ENCODE measurements around the gene SEL1L3. TPM values are rescaled to one million over a fixed set of nuclear protein-coding genes. Genes with fewer than 3 reads are reported as not detected.
"Not testable (repeated sequence)": the region's sequence is repeated elsewhere in the genome, so short reads cannot be mapped to it uniquely, and the experiment has no call there.

SEL1L3 gene
- 22.6 TPM for total RNA-seq

DNA sequence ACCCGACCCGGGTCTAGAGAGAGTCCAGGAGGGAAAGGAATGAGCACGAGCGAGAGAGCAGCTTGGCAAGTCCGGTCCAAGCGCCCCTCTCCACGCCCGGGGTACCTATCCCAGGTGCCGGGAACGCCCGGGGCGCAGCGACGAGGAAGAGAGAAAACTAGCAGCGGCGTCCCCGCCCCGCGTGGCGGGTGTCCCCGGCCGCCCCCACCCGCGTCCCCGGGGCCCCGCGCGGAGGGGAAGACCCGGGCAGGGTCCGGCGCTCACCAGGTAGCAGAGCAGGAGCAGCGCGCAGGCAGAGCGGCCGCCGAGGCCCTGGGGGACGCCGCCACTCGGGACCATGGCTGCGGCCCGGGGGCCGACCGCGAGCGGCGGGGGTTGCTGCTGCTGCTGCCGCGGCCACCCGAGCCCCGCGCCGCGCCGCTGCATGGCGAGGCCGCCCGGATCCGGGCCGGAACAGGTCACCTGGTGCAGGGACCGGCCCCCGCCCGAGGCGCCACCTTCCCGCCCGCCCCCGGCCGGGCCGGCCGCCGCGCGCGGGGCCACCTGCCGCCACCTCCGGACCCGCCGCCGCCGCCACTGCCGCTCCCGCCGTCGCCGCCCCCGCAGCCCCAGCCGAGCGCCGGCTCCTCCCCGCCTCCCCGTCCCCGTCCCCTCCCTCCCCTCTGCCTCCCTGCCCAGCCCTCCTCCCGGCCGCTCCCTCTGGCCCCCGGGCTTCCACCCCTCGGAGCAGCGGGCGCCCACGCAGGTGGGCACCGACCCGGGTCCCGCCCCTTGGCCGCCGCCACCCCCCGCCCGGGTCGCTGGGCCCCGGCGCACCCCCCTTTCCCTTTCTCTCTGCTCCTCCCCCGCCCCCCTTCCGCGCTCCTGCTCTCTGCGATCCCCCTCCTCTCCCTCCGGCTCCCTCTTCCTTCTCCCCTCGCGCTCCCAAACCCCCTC is at the start of gene SEL1L3:
TSS of gene SEL1L3 (minus strand) at position 578 of the 936 bp plus-strand sequence. CDS start at position 426, 152 bp downstream.
- peak; percentile 61 for DNase-seq

DNA sequence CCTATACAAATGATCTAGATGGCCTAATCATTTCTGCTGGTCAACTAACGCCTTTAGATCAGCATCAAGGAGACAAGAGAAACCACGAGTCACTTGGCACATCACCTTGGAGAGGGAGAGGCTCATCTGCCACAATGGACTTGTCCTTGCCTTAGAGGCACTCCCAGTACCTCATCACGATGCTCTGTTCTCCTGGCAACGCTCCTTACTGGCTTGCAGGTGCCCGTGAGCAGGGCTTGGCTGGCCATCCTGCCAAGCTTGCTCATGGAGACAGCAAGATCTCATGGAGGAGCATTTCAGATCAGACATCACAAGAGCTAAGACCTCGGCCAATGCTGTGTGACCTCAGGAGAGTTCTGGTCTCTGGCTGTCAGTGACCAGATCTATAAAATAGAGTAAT is 48.6 kb upstream of the SEL1L3 start:
- no peak for DNase-seq

DNA sequence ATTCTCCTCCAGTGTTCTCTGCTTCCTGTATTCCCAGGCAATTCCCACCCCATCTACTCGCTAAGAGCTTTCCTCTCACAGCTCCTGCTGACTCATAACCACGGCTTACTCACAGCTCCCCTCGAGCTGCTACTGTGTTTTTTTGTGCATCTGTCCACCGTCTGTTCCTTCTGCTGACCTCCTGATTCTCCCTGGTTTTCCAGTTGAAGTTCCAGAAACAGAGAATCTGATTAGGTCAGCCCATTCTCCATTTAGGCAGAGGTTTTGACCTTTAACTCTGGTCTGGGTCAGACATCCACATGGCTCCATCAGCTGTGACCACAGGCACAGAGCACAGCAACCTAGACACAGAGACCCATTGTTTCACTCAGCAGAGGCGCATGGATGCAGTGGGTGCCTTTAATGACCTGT is 45.7 kb upstream of the SEL1L3 start:
- no peak for DNase-seq

DNA sequence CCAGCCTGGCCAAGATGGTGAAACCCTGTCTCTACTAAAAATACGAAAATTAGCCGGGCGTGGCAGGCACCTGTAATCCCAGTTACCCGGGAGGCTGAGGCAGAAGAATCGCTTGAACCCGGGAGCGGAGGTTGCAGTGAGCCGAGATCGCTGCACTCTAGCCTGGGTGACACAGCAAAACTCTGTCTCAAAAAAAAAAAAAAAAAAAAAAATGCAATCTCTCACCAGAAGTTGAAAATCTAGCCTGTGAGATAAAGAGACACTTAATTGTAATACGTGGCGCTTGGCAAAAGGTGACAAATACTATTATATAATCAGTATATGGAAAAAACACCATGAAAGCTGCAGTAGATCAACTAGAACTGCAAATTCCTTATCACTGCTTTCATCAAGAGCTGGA is 43.3 kb upstream of the SEL1L3 start:
- not testable (repeated sequence) for DNase-seq

DNA sequence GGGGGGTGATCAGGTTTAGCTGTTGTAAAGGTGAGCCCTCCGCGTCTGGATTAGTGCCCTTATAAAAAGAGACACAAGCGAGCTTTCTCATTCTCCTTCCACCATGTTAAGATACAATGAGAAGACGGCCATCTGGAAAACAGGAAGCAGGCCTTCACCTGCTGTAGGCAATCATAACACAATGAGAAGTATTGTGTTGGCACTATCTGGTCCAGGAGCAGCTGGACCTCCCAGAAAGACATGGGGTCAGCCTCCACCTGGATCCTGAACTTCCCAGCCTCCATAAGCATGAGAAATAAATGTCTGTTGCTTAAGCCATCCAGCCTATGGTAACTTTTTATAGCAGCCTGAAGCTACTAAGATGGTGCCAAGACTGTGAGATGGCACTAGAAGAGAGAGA is 42.6 kb upstream of the SEL1L3 start:
- no peak for DNase-seq

DNA sequence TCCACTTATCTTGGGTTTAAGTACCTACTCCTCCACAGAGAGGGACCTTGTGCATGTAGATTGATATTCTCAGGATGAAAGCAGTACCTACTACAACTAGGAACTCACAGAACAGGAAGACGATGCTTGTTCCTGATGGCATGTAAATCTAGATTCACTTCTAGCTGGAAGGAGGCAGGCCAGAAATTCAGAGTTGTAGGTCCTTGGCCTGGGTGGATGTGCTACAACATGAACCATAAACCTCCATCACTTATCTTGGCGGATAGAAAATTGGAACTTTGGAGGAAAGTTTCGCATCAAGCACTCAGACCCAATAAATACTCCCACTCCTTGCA is 41.9 kb upstream of the SEL1L3 start:
- no peak for DNase-seq

DNA sequence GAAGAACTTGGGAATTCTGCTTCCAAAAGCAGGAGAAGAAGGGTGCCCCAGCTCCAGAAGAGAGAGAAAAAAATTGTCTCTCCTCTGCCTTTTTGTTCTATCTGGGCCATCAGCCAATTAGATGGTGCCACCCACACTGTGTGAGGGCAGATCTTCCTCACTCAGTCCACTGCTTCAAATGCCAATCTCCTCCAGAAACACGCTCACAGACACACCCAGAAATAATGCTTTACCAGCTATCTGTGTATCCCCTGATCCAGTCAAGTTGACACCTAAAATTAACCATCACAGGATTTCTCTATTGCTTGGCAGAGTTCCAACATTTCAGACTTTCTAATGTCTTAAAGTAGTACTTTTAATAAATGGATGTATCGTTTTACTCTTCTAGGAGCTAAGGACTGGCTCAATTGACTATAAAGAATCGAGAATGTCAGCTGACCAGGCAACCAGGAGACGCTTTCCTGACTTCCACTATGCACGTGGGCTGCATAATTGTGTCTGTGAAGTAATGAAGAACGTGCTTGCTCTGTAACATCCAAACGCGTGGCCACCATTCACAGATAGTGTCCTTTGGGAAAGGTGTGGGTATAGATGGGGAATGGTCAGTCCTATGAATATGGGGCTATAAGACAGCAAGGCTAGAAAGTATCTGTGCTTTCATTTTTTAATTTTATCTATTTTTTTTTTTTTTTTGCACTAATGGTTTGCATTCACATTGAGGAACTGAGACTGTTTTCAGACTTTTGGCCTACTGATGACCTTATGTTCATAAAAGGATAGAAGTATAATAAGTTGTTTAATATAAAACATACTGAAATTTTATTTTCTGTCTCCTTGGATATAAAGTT is 41.3 kb upstream of the SEL1L3 start:
- DNase-seq, result peak; percentile 36

DNA sequence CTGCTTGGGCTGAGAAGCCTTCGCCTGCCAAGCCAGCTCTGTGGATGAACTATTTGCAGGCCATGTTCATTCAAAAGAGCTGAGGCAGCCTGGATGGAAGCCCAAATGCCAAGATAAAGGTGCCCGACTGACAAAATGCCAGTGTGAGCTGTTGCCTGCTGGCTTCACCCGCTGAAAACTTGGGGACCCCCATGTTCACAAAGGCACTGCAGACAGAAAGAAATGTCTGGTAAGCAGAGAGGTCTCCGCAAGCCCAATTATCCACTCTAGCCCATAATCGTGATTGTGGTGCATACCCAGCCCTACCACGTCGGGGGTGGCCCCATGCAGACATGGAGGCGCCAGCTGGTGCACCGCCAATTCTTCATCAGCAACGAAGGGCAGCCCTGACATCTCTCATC is 38.2 kb upstream of the SEL1L3 start:
- DNase-seq, result no peak

DNA sequence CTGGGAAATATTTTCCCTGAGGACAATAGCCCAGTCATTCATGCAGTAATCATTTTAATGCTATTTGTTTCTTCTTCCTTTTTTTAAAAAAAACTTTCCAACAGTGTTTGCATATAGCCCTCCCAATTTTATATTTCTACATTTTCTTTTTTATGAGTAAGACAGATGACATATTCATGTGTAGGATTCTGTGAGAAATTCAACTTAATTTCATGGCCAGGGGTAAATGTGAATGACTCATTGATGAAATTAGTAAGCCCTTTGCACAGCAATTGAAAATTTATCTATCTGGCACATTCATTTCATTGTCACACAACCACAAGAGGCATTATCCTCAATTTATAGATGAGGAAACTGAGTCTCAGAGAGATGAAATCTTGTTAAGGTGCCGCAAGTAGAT is 37.5 kb upstream of the SEL1L3 start:
- DNase-seq, result no peak

DNA sequence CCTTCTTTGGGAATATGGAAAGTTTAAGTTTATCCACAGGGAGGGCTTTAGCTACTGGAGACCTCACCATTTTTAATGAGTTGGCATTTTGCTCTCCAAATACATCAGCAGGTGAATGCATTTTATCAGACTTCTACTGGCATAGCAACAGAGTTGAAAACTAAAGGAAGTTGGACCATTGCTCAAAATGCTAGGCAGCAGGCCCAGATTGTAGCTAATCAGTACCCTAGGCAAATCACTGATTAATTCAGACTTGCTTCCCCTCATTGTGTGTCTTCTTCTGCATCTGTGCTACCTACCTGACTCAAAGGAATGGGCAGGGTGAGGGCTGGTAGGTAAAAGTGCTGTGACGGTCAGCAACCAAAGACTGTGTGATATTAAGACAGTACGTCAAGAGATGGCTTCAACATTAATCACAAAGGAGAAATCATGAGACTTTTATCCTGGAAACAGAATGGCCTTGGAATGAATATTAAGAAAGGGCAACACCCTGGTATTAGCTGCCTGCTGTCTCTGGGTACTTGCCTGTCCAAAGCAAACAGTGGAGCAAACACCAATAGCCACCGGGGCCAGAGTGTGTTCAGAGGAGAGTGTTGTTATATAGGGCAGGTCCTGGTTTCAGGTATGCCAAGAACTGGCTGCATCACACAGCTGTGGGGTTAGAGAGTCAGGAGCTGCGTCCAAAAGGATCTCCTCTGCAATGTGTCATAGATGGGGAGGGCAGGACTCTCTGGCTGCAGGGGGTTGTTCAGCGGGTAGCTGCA is 34.2 kb upstream of the SEL1L3 start:
- no peak for DNase-seq

DNA sequence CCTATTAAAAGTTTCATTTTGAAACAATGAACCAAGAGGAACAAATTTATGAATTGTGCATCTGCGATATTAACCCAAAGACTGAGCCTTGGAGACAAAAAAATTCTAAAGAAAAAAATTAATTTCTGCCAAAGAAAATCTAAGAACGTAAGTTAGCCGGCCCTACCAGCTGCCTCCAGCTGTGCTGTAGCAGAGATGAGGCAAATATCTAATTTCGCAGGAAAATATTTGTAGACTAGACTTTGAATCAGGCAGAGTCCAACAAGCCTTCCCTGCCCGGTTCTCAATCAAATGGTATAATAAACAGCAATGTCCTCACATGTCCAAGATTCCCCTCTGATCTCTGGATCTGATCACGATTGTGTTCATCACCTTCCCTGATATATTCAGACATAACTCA is 30.0 kb upstream of the SEL1L3 start:
- DNase-seq, result peak; percentile 83

DNA sequence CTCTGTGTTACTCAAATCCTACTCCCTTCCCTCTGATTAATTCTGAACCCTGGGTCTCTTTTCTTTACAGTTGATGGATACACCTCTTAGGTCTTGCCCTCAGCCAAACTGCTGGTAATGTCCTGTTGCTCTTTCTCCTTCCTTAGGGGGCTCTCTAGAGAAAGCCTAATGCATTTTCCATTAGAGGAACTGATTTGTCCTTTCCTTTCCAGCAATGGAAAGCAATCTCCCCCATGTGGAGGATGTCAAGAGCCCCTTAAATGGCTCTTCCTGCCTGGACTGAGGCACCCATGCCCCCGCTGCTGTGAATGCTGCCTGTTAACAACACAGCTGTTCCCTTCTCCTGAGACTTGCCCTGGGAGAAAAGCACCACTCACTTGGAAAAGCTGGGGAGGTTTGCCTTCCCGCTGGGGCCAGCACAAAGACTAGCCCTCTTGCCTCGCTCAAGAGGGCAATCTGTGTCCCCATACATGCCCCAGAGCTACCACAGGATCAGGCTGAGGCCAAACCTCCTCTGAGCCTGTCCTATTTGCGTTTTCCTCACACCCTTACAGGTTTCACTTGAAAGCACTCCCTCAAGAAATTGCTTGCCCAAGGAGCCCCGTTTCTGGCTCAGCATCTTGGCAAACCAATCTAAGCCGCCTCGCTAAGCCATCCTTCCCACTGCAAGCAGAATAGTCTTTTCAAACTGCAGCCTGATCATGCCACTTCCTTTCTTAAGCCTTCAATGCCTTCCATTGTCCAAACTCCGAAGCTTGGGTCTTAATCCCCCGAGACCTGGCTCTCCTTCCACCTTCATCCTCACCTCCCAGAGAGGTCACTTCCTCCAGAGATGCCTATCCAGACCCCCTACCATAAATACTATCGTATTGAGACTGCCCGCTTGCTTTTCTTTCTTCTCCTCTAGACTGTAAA is 28.0 kb upstream of the SEL1L3 start:
- DNase-seq, result peak; percentile 33

DNA sequence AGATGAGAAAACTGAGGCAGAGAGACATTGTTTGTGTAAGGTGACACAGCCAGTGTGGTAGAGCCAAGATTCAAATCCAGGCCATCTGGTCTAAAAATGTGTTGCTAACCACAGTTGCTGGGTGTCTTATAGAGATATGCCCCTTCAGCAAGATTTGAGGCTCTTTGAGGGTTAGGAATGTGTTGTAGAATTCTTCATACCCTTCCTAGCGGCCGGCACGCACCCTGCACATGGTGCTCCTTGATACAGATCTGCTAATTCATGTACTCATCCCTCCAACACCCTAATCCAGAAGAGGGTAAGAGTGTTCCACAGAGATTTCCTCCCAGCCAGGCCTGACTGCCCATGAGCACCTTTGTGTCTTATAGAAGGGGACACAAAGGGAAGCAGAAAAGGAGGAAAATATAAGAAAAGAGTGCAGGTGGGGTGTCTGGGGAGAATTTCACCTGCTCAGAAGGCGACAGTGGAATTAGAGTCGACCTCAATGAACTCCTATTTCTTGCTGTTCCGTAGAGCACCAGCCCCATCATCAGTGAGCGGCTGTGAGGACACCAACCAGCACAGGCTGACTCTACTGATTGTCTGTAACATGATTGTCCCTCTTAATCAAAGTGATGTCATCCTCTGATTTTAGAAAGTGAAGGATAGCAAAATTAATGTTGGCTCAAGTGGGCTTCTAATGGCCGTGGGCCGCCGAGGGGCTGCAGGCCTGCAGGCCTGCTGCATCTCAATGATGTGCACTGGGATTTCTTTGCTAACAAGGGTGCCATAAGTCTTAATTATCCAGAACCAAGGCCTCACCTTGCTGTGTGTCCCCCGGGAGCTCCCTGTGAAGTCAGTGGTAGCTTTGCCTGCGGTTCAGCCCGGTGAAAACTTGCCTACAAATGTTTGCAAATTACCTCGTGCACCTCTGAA is 27.1 kb upstream of the SEL1L3 start:
- no peak for DNase-seq

DNA sequence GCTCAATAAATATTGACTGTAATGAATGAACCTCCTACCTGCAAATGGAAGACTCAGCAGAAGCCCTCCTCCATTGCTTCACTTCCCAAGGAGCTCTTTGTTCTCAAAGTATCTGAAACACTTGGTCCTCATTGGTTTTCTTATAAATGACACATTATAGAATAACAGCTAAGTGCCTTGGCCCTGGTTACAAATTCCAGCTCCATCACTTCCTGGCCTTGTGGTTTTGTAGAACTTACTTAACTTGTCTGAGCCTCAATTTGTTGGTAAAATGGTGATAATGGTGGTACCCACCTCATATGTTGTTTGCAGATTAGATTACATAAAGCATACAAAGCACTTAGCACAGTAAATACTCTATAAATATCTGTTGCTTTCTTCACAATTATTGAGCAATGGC is 26.0 kb upstream of the SEL1L3 start:
- DNase-seq, result no peak

DNA sequence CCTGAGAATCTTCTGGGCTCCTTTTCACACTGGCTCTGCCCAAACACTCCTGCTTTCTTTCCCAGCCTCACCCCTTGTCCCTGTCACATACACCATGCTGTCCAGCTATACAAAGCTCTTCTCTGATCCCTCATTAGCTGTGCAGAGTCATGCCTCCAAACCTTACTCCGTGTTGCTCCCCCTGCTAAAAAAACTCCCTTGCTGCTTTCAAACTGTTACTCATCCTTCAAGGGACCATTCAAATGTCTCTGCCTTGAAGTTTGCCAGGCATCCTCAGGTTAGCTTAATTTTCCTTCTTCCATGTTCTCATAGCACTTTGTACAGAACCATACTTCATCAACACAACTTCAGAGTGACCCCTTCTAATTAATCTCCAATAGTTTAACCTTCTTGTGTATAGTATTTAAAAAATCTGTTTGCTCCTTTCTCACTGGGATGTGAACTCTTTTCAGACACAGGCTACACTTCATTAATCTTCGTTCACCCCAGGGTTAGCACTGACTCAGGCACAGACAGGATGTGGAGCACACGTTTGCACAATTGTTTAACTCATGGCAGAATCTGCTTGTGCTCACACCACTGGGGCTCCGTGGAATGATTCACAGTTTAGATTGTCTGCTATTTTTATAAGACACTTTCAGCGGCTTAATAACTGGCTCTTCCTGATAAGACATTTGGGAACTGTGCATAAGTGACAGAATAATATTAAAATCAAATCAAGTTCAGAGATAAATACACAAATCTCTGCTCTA is 21.4 kb upstream of the SEL1L3 start:
- DNase-seq, result no peak

DNA sequence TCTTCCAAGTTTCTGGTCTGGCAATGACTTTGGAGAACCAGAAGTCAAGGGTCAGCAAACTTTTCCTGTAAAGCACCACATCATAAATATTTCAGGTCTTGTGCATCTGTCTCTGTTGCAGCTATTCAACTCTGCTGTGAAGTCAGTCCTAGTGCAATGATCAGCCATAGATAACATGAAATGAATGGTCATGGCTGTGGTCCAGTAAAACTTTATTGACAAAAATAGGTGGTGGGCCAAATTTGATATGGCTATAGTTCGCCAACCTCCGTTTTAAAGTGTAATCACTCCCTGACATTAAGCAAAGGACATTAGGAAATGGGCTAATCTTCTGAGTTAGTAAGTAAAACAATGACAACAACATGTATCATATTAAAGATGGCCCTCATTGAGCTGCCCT is 20.8 kb upstream of the SEL1L3 start:
- DNase-seq, result no peak

DNA sequence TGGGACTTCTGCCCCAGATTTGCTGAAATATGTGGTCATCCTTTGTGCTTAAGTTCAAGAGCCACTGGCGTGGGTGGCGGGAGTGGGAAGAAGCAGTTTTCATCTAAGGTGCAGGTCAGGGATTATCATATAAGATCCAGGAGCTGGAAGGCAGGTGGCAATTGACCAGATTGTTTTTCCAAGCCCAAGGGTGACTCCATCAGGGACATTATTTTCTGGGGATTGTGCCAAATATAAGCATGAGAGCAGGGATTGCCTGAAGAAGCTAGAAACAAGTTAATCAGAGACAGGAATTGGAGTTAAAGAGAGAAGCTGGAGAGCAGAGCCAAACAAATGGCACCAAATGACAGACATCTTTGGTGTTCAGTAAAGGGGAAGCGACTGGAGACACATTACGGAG is 19.4 kb upstream of the SEL1L3 start:
- DNase-seq, result no peak

DNA sequence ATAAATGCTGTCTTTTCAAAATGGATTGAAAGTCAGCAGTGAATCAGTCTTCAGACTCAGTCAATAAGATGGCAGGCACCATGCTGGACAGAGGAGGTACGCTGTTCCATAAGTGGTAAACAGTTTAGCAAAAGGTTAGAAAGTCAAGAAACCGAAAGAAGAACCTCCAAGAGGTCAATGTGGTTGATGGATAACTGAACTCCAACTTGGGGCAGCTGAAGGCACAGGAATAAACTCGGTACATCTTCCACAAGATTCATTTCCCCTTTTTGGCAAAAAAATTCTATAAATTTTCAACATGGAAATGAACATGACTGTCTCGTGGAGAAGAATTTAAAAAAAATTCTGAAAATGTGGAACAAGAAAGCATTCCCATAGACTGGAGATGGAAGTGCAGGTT is 18.4 kb upstream of the SEL1L3 start:
- no peak for DNase-seq

DNA sequence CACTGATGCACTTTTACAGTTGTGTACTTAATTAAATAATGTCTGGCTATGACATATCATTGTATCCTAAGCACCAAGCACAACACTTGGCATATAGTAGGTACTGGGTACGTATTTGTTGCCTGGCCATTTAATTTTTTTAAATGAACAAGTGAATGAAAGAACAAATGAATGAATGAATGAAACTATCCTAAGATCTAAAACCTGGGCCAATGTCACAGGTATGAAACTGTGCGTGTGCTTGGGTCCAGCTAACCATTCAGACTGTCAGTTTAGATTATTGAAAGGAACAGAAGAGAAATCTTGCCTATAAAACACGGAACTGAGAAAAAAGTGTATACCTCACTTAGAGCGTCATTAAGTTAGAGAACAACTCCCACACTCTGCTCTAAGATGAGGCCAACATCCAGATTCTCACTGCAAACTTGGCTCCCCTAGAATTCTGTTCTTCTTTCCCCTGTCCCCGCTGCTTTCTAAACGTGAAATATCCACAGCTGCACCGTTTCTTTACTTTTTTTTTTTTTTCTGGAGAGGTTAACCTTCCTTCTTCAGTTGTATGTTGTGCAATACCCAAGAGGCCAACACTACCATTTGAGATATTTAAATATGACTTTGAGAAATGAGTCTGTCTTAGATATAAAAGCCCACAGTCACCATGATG is 17.3 kb upstream of the SEL1L3 start:
- peak; percentile 64 for DNase-seq

All from tongue (tissue), 2 donors.